H1 (cell line): Measurements from ENCODE around the gene ISCA2. TPM values are rescaled to one million over a fixed set of nuclear protein-coding genes. Genes with fewer than 3 reads are reported as not detected.

ENCODE experiments used
- CTCF ChIA-PET: fragments of 300-600 bp; sonication (Branson Sonifier 250); formaldehyde crosslinking; loops from one replicate; lab custom pipeline; 2021; ENCODE audit not compliant: partially characterized antibody; lab: Charles Lee
- POLR2A ChIA-PET: fragments of 300-600 bp; sonication (Branson Sonifier 250); formaldehyde crosslinking; loops from one replicate; lab custom pipeline; 2021; ENCODE audit warnings: inconsistent platforms; ENCODE audit not compliant: partially characterized antibody; lab: Charles Lee
- DNase-seq, 2 experiments: peaks; one replicate each; pipeline versions ENCODE4 v3.0.0 to v3.0.0-alpha.2; 2010 to 2022; ENCODE audit warnings: low spot score in 2 of 2, low read depth in 1 of 2, mixed read lengths in 1 of 2
- FAIRE-seq: peaks from 2 replicates; lab custom pipeline; 2011; peaks lifted over from hg19 to GRCh38; lab: Jason Lieb, UNC
- H2AFZ ChIP-seq: 2 replicates; pipeline ENCODE4 v1.8.1; 2012; ENCODE audit warnings: low read length, inconsistent platforms
- H2AK5ac ChIP-seq: 2 replicates; pipeline ENCODE4 v1.6.1; 2013; ENCODE audit warnings: low read depth, low read length
- H2BK120ac ChIP-seq: replicated peaks from 2 replicates; pipeline ENCODE3; 2013; ENCODE audit warnings: low read depth, low read length, inconsistent platforms
- H2BK12ac ChIP-seq: 2 replicates; pipeline ENCODE4 v1.6.1; 2013; ENCODE audit warnings: low read depth, low read length
- H2BK15ac ChIP-seq: 2 replicates; pipeline ENCODE4 v1.6.1; 2013; ENCODE audit warnings: low read length
- H2BK20ac ChIP-seq: 2 replicates; pipeline ENCODE4 v1.6.1; 2013; ENCODE audit warnings: low read length
- H2BK5ac ChIP-seq: 2 replicates; pipeline ENCODE4 v1.6.1; 2013; ENCODE audit warnings: low read depth, low read length
- H3K14ac ChIP-seq: 2 replicates; pipeline ENCODE4 v1.6.1; 2013; ENCODE audit warnings: inconsistent platforms; ENCODE audit not compliant: insufficient read length
- H3K18ac ChIP-seq: 2 replicates; pipeline ENCODE4 v1.6.1; 2013; ENCODE audit warnings: low read length; ENCODE audit errors: extremely low read depth
- H3K23ac ChIP-seq: 2 replicates; pipeline ENCODE4 v1.6.1; 2013; ENCODE audit warnings: inconsistent platforms; ENCODE audit not compliant: insufficient read length
- H3K23me2 ChIP-seq: 2 replicates; pipeline ENCODE4 v1.6.1; 2013; ENCODE audit warnings: low read depth, low read length
- H3K27ac ChIP-seq: 2 replicates; pipeline ENCODE4 v1.6.1; 2011; ENCODE audit warnings: low read depth, low read length, inconsistent platforms
- H3K27me3 ChIP-seq, 4 experiments: replicated peaks in 1 of 4; 1 replicate in 1 of 4; 2 replicates in 3 of 4; pipeline versions ENCODE4 v1.6.1 to v1.8.1; 2011 to 2013; ENCODE audit warnings: low read length in 3 of 4, mild to moderate bottlenecking in 3 of 4, inconsistent platforms in 2 of 4, mixed read lengths in 2 of 4, moderate library complexity in 1 of 4; ENCODE audit not compliant: control insufficient read depth in 3 of 4, insufficient read depth in 3 of 4; ENCODE audit errors: extremely low read depth in 1 of 4
- H3K36me3 ChIP-seq, 4 experiments: 2 replicates each; pipeline versions ENCODE4 v1.6.1 to v1.8.1; 2011 to 2013; ENCODE audit warnings: mild to moderate bottlenecking in 4 of 4, low read length in 3 of 4, moderate library complexity in 2 of 4, control low read depth in 1 of 4, inconsistent platforms in 1 of 4; ENCODE audit not compliant: insufficient read depth in 4 of 4, control insufficient read depth in 2 of 4
- H3K4ac ChIP-seq: replicated peaks from 2 replicates; pipeline ENCODE3; 2013; ENCODE audit warnings: low read length, low read depth, mixed read lengths, inconsistent platforms; ENCODE audit not compliant: insufficient read length
- H3K4me1 ChIP-seq, 4 experiments: replicated peaks in 1 of 4; 1 replicate in 1 of 4; 2 replicates in 3 of 4; pipeline versions ENCODE4 v1.6.1 to v1.8.1; 2011 to 2013; ENCODE audit warnings: low read length in 3 of 4, inconsistent platforms in 2 of 4, mixed read lengths in 1 of 4; ENCODE audit not compliant: insufficient read depth in 4 of 4, control insufficient read depth in 3 of 4
- H3K4me2 ChIP-seq, 2 experiments: 2 replicates each; pipeline versions ENCODE4 v1.6.1 to v1.8.1; 2011 to 2013; ENCODE audit warnings: low read depth in 2 of 2, low read length in 2 of 2, control low read depth in 1 of 2, inconsistent platforms in 1 of 2, mild to moderate bottlenecking in 1 of 2; ENCODE audit not compliant: insufficient read depth in 1 of 2
- H3K4me3 ChIP-seq, 4 experiments: fragments of 200-600, 300-600 bp in 1 of 4; sonication (generic), shearing (Covaris generic), sonication (Bioruptor Twin) in 1 of 4; 2 replicates each; pipeline versions ENCODE4 v1.5.1 to v1.8.1; 2011 to 2016; ENCODE audit warnings: low read length in 4 of 4, low read depth in 3 of 4, control low read depth in 2 of 4, inconsistent platforms in 2 of 4, mild to moderate bottlenecking in 2 of 4, mixed read lengths in 1 of 4, moderate library complexity in 1 of 4; ENCODE audit not compliant: insufficient read depth in 2 of 4; ENCODE audit errors: extremely low read depth in 1 of 4
- H3K56ac ChIP-seq: replicated peaks from 2 replicates; pipeline ENCODE3; 2013; ENCODE audit warnings: low read depth, mild to moderate bottlenecking, mixed read lengths, low read length, inconsistent platforms; ENCODE audit not compliant: insufficient read length
- H3K79me1 ChIP-seq: 2 replicates; pipeline ENCODE4 v1.6.1; 2013; ENCODE audit warnings: low read depth, low read length, control low read depth
- H3K79me2 ChIP-seq, 2 experiments: 2 replicates each; pipeline versions ENCODE4 v1.6.1 to v1.8.1; 2012 to 2013; ENCODE audit warnings: low read length in 2 of 2, mild to moderate bottlenecking in 2 of 2, inconsistent platforms in 1 of 2; ENCODE audit not compliant: insufficient read depth in 2 of 2, control insufficient read depth in 1 of 2
- H3K9ac ChIP-seq, 4 experiments: replicated peaks in 1 of 4; 1 replicate in 1 of 4; 2 replicates in 3 of 4; pipeline versions ENCODE4 v1.6.1 to v1.8.1; 2011 to 2013; ENCODE audit warnings: low read depth in 3 of 4, low read length in 3 of 4, control low read depth in 2 of 4, mild to moderate bottlenecking in 2 of 4, moderate library complexity in 2 of 4, inconsistent platforms in 1 of 4; ENCODE audit errors: extremely low read depth in 1 of 4
- H3K9me3 ChIP-seq, 2 experiments: 2 replicates each; pipeline versions ENCODE4 v1.6.1 to v1.8.1; 2012 to 2013; ENCODE audit warnings: mild to moderate bottlenecking in 2 of 2, moderate library complexity in 2 of 2, control low read depth in 1 of 2, inconsistent platforms in 1 of 2, low read depth in 1 of 2, low read length in 1 of 2, mixed read lengths in 1 of 2; ENCODE audit not compliant: insufficient read depth in 2 of 2
- H4K20me1 ChIP-seq, 2 experiments: replicated peaks in 1 of 2; 2 replicates each; pipeline versions ENCODE3 to v1.8.1; 2011 to 2013; ENCODE audit warnings: inconsistent platforms in 2 of 2, low read length in 2 of 2, mild to moderate bottlenecking in 1 of 2; ENCODE audit not compliant: insufficient read depth in 2 of 2, control insufficient read depth in 1 of 2
- H4K5ac ChIP-seq: 2 replicates; pipeline ENCODE4 v1.6.1; 2013; ENCODE audit warnings: low read length, low read depth, mixed read lengths, inconsistent platforms; ENCODE audit not compliant: insufficient read length
- H4K8ac ChIP-seq: 2 replicates; pipeline ENCODE4 v1.8.0; 2013; ENCODE audit warnings: mild to moderate bottlenecking, moderate library complexity, low read length, inconsistent platforms; ENCODE audit not compliant: insufficient read depth; ENCODE audit errors: extremely low read depth
- H4K91ac ChIP-seq: replicated peaks from 2 replicates; pipeline ENCODE3; 2013; ENCODE audit warnings: low read length, mixed read lengths, inconsistent platforms; ENCODE audit not compliant: insufficient read length
- BACH1 ChIP-seq: IDR thresholded peaks from 2 replicates; pipeline ENCODE4 v1.6.1; 2012; ENCODE audit warnings: low read length, improper control_type of control experiment
- SIX5 ChIP-seq: IDR thresholded peaks from 2 replicates; pipeline ENCODE4 v1.6.1; 2011; ENCODE audit warnings: mild to moderate bottlenecking, low read depth, low read length
- SUZ12 ChIP-seq: fragments of 200-600 bp; sonication (generic); IDR thresholded peaks from 2 replicates; pipeline ENCODE4 v1.6.1; 2012; ENCODE audit warnings: mild to moderate bottlenecking, inconsistent platforms, low read length, moderate library complexity, mixed read lengths
- TEAD4 ChIP-seq: IDR thresholded peaks from 2 replicates; pipeline ENCODE4 v1.6.1; 2012; ENCODE audit warnings: low read depth, low read length, inconsistent platforms, mixed read lengths
- WGBS, 2 experiments: shearing (Covaris generic) in 1 of 2; methylation state at CpG; one replicate each; pipeline versions ENCODE4 v1.1.6 to v1.1.7; 2013 to 2015; ENCODE audit warnings: low lambda C conversion rate in 2 of 2, mixed read lengths in 2 of 2, inconsistent platforms in 1 of 2, low coverage in 1 of 2, missing lambda C conversion rate in 1 of 2; ENCODE audit not compliant: insufficient replicate concordance in 2 of 2, insufficient coverage in 1 of 2, insufficient read length in 1 of 2; ENCODE audit errors: extremely low coverage in 1 of 2, missing lambda C conversion rate in 1 of 2; 5-methylcytosine and 5-hydroxymethylcytosine counted together
- polyA plus RNA-seq, 7 experiments: library from polyadenylated mRNA; depleted of rRNA in 3 of 7; stranded (reverse) in 5 of 7; unstranded in 2 of 7; fragments of >200 nt in 5 of 7; fragments of 200-250 nt in 2 of 7; gene quantifications; 1 replicate in 5 of 7; 2 replicates in 1 of 7; 4 replicates in 1 of 7; pipeline versions ENCODE4 v1.2.1 to v1.2.3, GENCODE V29; 2011 to 2013; ENCODE audit warnings: missing spikeins in 2 of 7, mixed read lengths in 2 of 7
- total RNA-seq: library from RNA; stranded (reverse); fragmentation: NEBNext Ultra II Directional; extraction: Animal tissue kit (Norgen Biotek cat#: 25700); gene quantifications from 2 replicates; pipeline ENCODE4 v1.2.1, GENCODE V29; 2021

The ISCA2 gene
- total and polyA plus RNA-seq, 2 of the 8 experiments (the other 6 are each of a cell fraction or from before 2014, with no cell fraction given): 43.5 to 78.6 TPM

GRCh38 chr14:74486164-74486563 lies 7.4 kb upstream of the ISCA2 start:
- H2AFZ ChIP-seq: no peak overlapping the region
- no peaks in the 10 kb centered on the region for H3K9me3 ChIP-seq
- ChIA-PET CTCF (interaction anchor here (0.6 to 2.3 kb wide), 6 partner anchors 8 to 209 kb away, joined by 3 to 10 read pairs (median 7); no protein-coding TSS in a partner anchor), POLR2A (interaction anchor here (0.7 to 1.6 kb wide), 5 partner anchors 8 to 138 kb away, joined by 3 to 5 read pairs (median 3); partner anchors contain the start of gene VRTN)
- DNase-seq (no peak), FAIRE-seq (no peak)
- peaks cover 0 to 2% (median 2%) of the 10 kb centered on the region in 4 experiments; a peak in 3 of 7 replicates for H3K4me1 ChIP-seq
- H3K27me3 ChIP-seq: no peaks in the 10 kb centered on the region
- no peak overlapping the region for H2BK12ac ChIP-seq
- no peak overlapping the region for H3K27ac ChIP-seq
- no peak for TF ChIP-seq SIX5
- TF ChIP-seq BACH1: no peak
- no peak for TF ChIP-seq TEAD4
- TF ChIP-seq SUZ12: no peak
- no peak overlapping the region for H2AK5ac ChIP-seq
- H3K56ac ChIP-seq: no peak overlapping the region
- H2BK20ac ChIP-seq: no peak overlapping the region
- H2BK120ac ChIP-seq: no peak overlapping the region
- H2BK5ac ChIP-seq: no peak overlapping the region
- H2BK15ac ChIP-seq: no peak overlapping the region
- H3K14ac ChIP-seq: no peak overlapping the region
- no peak overlapping the region for H3K23ac ChIP-seq
- peaks cover 0 to 37% of the 10 kb centered on the region in 2 experiments; a peak in 3 of 4 replicates for H3K79me2 ChIP-seq
- no peaks in the 10 kb centered on the region for H3K23me2 ChIP-seq
- peak overlapping the region in 1 of 4 experiments; percentile 10; a peak in 1 of 7 replicates for H3K9ac ChIP-seq
- H3K4me3 ChIP-seq: no peak overlapping the region
- H3K79me1 ChIP-seq: peaks cover 7% of the 10 kb centered on the region
- H3K4ac ChIP-seq: no peak overlapping the region
- no peak overlapping the region for H4K91ac ChIP-seq
- no peak overlapping the region for H4K8ac ChIP-seq
- H4K20me1 ChIP-seq: peaks cover 0 to 4% of the 10 kb centered on the region in 2 experiments
- WGBS, 2 experiments: 92% methylated on average over 3 of the region's 3 CpGs; no CpG with 5 or more reads in 1 of the 2 experiments
- H4K5ac ChIP-seq: no peak overlapping the region
- no peak overlapping the region for H3K4me2 ChIP-seq
- H3K36me3 ChIP-seq: peaks cover 3 to 46% (median 26%) of the 10 kb centered on the region in 4 experiments; a peak in 7 of 8 replicates
- no peak overlapping the region for H3K18ac ChIP-seq
